Measurements from ENCODE around the gene CEMIP.

The CEMIP gene

DNA sequence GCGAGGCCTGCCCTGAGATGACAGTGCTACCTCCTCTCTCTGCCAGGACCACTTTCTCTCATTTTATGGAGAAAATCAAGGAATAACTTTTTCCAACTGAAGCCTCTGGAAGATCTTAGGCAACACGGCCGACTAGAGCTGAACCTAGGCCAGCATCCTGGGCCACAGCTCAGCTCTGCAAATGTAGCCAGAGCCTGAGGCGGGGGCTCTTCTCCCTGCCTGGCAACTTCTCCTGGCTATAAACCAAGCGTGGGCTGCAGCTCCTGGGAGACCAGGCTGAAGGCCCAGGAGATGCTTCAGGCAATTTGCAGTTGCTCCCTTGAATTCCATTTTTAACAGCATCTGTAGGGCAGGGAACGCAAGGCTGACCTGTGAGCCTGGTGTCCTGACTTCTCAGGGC lies 74.9 kb downstream of the CEMIP start:
- Histone ChIP-seq H3K36me3 (replicated peaks; ENCODE audit: insufficient read depth, low read length) (no peaks in the 10 kb centered on the region), H3K27ac (ENCODE audit: low read length) (no peak overlapping the region), H2AFZ (ENCODE audit: low read length) (no peak overlapping the region), H3K79me2 (ENCODE audit: low read length) (no peaks in the 10 kb centered on the region), H3K4me3 (ENCODE audit: low read length) (no peak overlapping the region), H3K27me3 (replicated peaks; ENCODE audit: insufficient read depth, low read length) (no peaks in the 10 kb centered on the region), H3K4me1 (ENCODE audit: low read length) (no peaks in the 10 kb centered on the region), H3F3A (ENCODE audit: insufficient read depth, low read length) (no peaks in the 10 kb centered on the region), H3K9me2 (replicated peaks; ENCODE audit: insufficient read depth, low read length) (no peaks in the 10 kb centered on the region), H3K9me3 (replicated peaks; ENCODE audit: insufficient read depth, low read length) (no peaks in the 10 kb centered on the region), H3K9ac (ENCODE audit: low read length) (no peak overlapping the region), H3K4me2 (ENCODE audit: low read depth, low read length) (no peak overlapping the region), H4K20me1 (ENCODE audit: insufficient read depth, low read length) (no peaks in the 10 kb centered on the region)
- DNase-seq = no peak
- TF ChIP-seq, protein P1, sequence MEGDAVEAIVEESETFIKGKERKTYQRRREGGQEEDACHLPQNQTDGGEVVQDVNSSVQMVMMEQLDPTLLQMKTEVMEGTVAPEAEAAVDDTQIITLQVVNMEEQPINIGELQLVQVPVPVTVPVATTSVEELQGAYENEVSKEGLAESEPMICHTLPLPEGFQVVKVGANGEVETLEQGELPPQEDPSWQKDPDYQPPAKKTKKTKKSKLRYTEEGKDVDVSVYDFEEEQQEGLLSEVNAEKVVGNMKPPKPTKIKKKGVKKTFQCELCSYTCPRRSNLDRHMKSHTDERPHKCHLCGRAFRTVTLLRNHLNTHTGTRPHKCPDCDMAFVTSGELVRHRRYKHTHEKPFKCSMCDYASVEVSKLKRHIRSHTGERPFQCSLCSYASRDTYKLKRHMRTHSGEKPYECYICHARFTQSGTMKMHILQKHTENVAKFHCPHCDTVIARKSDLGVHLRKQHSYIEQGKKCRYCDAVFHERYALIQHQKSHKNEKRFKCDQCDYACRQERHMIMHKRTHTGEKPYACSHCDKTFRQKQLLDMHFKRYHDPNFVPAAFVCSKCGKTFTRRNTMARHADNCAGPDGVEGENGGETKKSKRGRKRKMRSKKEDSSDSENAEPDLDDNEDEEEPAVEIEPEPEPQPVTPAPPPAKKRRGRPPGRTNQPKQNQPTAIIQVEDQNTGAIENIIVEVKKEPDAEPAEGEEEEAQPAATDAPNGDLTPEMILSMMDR (IDR thresholded peaks at IDR 0.05; ENCODE audit: low read length) = no peak
- no peak for TF ChIP-seq EZH2phosphoT487 (IDR thresholded peaks at IDR 0.05; ENCODE audit: low read length)
- TF ChIP-seq EZH2 (optimal IDR thresholded peaks at IDR 0.05; ENCODE audit: low read depth, low read length) = no peak

DNA sequence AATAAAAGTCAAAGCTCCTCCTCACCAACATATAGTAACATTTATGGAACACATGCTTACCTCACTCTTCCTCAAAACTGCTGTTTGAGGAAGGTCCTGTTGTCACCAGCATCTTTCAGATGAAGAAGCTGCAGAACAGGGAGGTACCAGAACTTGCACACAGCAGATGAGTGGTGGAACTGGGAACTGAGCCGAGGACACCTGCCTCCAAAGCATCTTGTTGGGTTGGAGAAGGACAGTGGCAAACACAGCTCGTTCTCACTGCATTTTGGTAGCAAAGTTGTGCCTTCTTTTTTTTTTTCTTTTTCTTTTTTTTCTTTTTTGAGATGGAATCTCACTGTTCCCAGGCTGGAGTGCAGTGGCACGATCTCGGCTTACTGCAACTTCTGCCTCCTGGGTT lies 76.0 kb downstream of the CEMIP start:
- no peak overlapping the region for H3K9ac ChIP-seq (ENCODE audit: low read length)
- TF ChIP-seq EZH2phosphoT487 (IDR thresholded peaks at IDR 0.05; ENCODE audit: low read length) (no peak), EZH2 (optimal IDR thresholded peaks at IDR 0.05; ENCODE audit: low read depth, low read length) (no peak)
- TF ChIP-seq, protein P1 (IDR thresholded peaks at IDR 0.05; ENCODE audit: low read length) = no peak
- DNase-seq = no peak
- H4K20me1 ChIP-seq (ENCODE audit: insufficient read depth, low read length) = no peaks in the 10 kb centered on the region
- no peaks in the 10 kb centered on the region for H3F3A ChIP-seq (ENCODE audit: insufficient read depth, low read length)
- no peak overlapping the region for H3K4me2 ChIP-seq (ENCODE audit: low read depth, low read length)
- no peak overlapping the region for H2AFZ ChIP-seq (ENCODE audit: low read length)
- no peak overlapping the region for H3K4me3 ChIP-seq (ENCODE audit: low read length)
- no peaks in the 10 kb centered on the region for H3K36me3 ChIP-seq (replicated peaks; ENCODE audit: insufficient read depth, low read length)
- no peak overlapping the region for H3K27ac ChIP-seq (ENCODE audit: low read length)
- no peaks in the 10 kb centered on the region for H3K4me1 ChIP-seq (ENCODE audit: low read length)
- H3K27me3 ChIP-seq (replicated peaks; ENCODE audit: insufficient read depth, low read length) = no peaks in the 10 kb centered on the region
- H3K9me3 ChIP-seq (replicated peaks; ENCODE audit: insufficient read depth, low read length) = no peaks in the 10 kb centered on the region
- H3K79me2 ChIP-seq (ENCODE audit: low read length) = no peaks in the 10 kb centered on the region
- no peaks in the 10 kb centered on the region for H3K9me2 ChIP-seq (replicated peaks; ENCODE audit: insufficient read depth, low read length)

DNA sequence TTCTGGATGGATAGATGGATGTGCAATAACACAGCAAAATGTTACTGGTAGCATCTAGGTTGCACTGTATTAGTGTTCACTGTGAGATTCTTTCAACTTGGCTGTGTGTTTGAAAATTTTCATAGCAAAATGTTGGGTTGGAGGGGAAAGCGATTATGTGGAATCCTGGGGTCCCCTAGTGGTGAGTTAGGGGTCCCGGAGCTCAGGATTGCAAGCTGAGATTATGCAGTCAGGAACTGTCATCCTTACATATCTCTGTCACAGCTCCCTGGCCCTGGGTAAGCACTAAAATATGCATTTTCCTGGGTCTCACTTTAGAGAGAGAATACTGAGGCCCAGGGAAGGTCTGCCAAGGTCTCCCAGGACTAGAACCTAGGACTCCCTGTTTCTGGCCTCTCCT lies 77.2 kb downstream of the CEMIP start:
- H3F3A ChIP-seq (ENCODE audit: insufficient read depth, low read length) = no peaks in the 10 kb centered on the region
- no peak for TF ChIP-seq EZH2phosphoT487 (IDR thresholded peaks at IDR 0.05; ENCODE audit: low read length)
- no peak for TF ChIP-seq EZH2 (optimal IDR thresholded peaks at IDR 0.05; ENCODE audit: low read depth, low read length)
- TF ChIP-seq, protein P1 (IDR thresholded peaks at IDR 0.05; ENCODE audit: low read length) = peak; percentile 17; the same call in 1 of the 2 replicates
- H3K9me2 ChIP-seq (replicated peaks; ENCODE audit: insufficient read depth, low read length) = no peaks in the 10 kb centered on the region
- H3K9me3 ChIP-seq (replicated peaks; ENCODE audit: insufficient read depth, low read length) = no peaks in the 10 kb centered on the region
- H3K4me2 ChIP-seq (ENCODE audit: low read depth, low read length) = no peak overlapping the region
- no peak overlapping the region for H3K27ac ChIP-seq (ENCODE audit: low read length)
- DNase-seq = no peak
- no peak overlapping the region for H3K9ac ChIP-seq (ENCODE audit: low read length)
- H4K20me1 ChIP-seq (ENCODE audit: insufficient read depth, low read length) = no peaks in the 10 kb centered on the region
- no peak overlapping the region for H2AFZ ChIP-seq (ENCODE audit: low read length)
- no peaks in the 10 kb centered on the region for H3K27me3 ChIP-seq (replicated peaks; ENCODE audit: insufficient read depth, low read length)
- H3K4me3 ChIP-seq (ENCODE audit: low read length) = no peak overlapping the region
- H3K36me3 ChIP-seq (replicated peaks; ENCODE audit: insufficient read depth, low read length) = no peaks in the 10 kb centered on the region
- no peaks in the 10 kb centered on the region for H3K4me1 ChIP-seq (ENCODE audit: low read length)
- no peaks in the 10 kb centered on the region for H3K79me2 ChIP-seq (ENCODE audit: low read length)

Measured in MM.1S (cell line).